ENCODE measurements around the gene ADAMTS16.

ADAMTS16 gene

DNA sequence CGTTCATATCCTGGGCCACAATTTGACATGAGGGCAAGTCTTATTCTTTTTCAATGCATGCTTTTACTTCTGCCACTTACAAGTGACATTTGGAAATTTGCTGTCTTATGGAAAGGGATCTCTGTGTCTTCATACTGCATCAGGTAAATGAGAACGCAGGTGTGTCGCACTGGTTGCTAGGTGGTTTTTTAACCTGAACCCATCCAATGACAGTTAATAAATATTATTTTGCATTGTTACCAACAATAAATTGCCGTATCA is 1.1 kb downstream of the ADAMTS16 start:
- DNase-seq, result no peak

- DNase-seq, result peak in 16 of 56 donors; percentile 9 to 77 (median 29)
Observed at GRCh38 chr5:5141625-5142525, 1.7 kb downstream of the ADAMTS16 start.

DNA sequence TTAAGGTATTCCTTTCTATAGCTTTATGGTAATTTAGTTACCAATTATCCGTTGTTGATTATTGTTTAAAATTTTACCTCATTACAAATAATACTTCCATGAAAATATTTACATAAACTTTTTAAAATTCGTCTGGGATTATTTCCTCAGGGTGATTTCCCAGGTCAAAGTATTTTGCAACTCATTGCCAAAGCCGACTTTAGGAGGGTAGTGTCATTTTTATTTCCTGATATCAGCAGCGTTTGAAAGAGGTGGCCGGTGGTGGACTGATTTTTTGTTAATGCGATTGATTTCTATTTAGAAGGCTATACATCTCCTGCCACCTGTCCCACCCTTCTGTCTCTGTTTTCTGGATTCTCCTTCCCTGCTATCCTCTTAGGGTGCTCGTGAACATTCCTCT is 4.3 kb downstream of the ADAMTS16 start:
- DNase-seq, result no peak

DNA sequence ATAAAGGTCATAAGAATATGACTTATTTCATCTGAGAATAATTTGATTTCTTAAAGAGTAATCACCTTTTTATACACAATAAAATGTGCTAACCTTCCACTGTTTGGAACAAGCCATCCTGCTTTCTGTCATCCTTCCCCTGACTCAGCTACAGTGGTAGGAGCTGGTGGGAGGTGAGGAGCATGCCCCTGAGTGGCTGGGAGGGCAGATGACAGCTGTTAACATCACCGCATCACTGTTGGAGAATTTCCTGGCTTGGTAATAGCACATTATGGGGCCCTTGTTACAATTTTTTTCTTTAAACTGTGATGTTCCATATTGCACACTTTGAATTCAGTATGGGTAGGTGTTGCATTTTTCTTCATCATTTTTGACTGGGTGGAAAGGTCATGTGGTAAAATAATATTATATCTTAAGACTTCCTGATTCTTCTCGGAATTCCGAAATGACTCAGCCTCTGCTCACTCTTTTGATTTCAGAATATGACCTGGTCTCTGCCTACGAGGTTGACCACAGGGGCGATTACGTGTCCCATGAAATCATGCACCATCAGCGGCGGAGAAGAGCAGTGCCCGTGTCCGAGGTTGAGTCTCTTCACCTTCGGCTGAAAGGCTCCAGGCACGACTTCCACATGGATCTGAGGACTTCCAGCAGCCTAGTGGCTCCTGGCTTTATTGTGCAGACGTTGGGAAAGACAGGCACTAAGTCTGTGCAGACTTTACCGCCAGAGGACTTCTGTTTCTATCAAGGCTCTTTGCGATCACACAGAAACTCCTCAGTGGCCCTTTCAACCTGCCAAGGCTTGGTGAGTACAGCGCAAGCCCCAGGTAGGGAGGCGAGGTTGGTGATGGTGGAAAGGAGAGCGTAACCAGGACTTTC is 5.8 kb downstream of the ADAMTS16 start:
- DNase-seq, result no peak

DNA sequence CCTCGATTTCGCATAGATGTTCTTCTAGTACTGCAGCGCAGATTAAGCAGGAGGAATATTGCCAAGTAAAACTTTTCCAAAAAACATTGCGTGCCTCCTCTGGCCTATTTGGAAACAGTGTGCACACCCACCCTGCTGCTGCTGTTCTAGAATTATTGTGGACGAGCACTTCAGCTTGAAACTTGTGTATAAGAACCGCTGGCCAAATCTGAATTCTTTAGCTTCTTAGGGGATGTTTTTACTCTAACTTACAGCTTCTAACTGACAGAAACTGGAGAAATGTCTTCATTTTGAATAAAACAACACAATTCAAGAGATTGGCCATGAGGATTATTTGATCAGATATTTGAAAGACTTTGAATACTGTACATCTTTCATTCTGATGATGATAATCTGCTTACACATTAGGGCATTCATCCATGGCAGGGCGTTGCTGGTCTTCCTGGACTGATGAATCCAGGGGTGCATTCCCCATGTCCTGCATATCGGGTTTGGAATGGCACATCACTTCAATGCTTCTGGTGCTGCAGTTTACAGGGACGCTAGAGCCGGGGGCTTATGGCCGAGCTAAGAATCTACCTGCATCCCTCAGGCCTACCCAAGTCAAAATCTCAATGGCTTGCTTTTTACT is 6.5 kb downstream of the ADAMTS16 start:
- no peak for DNase-seq

DNA sequence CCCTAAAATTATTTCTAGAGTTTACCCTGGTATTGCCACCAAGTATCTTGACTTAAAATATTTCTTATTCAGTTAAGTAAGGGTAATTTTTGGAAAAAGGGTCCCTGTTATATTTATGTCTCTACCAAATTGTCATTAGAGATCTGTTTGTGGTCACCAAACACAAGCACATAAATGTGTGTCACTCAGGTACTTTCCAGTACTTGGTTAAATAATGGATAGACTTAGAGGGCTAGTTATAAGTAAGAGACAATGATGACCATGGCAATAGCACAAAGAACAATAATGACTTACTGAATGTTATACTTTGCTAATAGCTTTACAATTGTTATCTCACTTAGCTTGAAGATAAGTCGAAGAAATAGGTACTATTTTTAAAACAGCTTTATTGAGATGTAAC is 9.0 kb downstream of the ADAMTS16 start:
- no peak for DNase-seq

DNA sequence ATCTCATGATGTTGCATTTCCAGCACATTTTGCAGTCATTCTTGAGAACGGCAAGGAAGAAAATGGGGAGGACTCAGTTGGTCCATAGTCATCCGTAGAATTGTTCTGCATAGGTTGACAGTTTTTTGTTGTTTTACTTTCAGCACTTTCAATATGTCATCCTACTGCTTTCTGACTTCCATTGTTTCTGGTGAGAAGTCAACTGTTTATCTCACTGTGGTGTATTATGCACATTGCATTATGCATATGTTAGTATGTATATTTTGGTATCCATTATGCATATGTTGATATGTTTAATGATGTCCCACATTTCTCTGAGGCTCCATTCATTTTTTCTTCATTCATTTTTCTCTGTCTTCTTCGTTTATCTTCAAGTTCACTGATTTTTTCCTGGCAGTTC is 10.5 kb downstream of the ADAMTS16 start:
- DNase-seq, result no peak

DNA sequence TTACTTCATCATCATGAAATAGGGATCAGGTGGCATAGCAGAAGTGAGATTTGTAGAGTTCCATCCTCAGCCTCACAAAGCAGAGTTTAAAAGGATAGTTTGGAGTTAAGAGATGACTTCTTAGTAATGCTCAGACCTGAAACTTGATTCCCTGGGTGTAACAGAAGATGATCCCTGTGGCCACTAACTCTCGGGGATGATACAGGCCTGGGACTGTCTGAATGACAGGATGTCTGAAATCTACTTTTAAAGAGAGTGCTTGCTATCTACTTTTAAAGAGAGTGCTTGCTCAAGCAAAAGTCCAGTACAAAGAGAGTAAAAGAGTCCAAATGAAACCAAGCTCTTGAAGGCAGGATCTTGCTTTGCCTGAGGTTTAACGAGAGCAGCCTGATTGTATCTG is 14.6 kb downstream of the ADAMTS16 start:
- no peak for DNase-seq

- no peak for DNase-seq
Observed at GRCh38 chr5:5155617-5156016, 15.5 kb downstream of the ADAMTS16 start.

DNA sequence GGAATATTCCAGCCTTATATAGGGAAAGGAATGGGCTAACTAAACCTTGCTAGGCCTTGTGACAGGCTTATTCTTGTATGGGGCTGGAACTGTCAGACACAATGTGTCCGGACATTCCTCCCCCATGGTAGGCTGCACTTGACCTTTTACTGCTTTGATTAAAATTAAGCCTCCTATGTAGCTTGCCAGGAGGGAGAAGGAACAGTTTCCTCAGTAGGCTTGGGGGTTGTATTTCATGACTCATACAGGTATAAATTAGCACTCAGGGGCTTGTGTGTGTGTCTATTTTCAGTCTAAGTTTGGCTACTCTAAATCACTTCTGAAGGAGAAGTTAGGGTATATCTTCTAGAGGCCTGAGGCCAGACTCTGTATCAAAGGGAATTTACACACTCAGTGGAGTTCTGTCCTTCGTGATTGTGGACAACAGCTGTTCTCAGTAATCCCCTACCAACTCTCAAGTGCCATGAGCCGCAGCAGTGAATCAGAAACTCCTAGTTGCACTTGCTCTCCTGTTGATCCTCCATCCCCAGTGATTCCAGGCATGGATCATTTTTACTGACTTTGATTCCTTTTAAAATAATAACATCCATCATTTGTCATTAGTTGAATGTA is 16.4 kb downstream of the ADAMTS16 start:
- no peak for DNase-seq

DNA sequence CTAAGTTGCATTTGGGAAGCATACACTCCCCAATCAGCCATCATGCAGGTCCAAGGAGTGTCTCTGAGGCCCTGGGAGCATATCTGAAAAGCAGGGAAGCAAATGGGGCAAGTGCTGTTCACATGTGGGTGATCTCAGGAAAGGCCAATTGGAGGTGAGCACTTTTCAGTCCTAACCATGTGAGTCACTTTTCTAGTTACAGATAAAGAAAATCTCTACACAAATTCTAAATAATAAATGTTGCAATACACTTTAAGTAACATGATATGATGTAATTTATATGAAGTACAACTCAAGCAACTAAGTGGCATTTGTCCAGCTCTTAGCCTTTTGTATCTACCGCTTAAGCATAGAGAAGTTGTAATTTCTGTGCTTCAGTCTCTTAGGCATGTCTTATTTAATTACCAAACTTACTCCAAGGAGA is 18.4 kb downstream of the ADAMTS16 start:
- no peak for DNase-seq

GRCh38 chr5:5159282-5160103 is 19.4 kb downstream of the ADAMTS16 start:
- DNase-seq, result no peak

DNA sequence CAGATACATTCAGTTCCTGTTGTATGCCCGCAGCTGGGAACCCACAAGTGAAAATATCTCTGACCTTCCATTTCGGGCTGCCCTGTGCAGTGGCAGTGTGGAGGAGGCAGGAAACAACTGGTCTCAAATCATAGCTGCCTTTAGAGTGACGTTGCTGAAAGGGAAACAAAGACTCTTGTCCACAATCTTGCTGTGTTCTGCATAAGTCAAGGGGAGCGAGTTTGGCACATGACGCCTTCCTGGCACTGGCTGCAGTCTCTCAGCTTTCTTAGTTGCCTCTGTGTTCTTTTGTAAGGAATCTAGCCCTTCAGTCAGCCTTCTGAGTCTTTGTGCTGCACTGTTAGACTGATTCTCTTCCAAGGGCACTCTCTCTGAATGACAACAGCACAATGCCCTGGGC is 24.0 kb downstream of the ADAMTS16 start:
- peak in 1 of 56 donors; percentile 10 for DNase-seq

- DNase-seq, result no peak
Observed at GRCh38 chr5:5165541-5166002, 25.4 kb downstream of the ADAMTS16 start.

DNA sequence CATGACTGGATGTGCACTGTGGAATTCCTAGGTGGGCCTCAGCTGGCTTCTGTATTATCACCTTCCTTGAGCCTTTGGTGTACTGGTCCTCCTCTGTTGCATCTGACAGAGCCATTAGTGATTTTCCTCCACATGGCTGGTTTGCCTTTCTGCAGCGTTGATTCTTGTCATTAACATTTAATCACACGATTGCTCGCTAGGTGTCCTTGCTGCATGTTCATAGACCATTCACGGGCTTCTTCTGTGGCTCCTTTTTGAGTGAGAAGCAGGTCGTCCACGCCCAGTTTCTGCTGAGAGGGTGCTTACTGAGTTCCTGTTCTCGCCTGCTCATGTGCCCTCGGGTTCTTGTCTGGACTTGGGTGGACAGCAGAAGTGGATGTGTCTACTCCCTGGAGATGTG is 29.3 kb downstream of the ADAMTS16 start:
- DNase-seq, result no peak

GRCh38 chr5:5178136-5178535 is 38.0 kb downstream of the ADAMTS16 start:
- no peak for DNase-seq

DNA sequence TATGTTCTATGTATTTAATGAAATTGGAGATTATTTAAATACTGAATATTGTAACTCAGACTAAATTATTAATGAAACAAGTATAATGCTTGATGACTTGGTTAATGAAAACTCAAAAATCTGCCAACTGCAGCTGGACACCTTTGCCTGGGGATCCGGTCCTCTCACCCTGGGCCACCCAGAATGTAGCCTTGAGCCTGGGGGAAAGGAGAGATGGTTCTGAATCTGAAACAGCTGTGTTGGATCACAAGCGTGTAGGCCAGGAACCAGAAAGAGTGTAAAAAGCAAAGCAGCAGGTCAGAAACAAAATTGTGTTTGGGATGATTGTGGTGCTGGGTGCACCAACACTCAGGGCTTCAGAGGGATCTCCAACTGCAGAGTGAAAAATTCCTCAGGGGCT is 38.5 kb downstream of the ADAMTS16 start:
- DNase-seq, result no peak

DNA sequence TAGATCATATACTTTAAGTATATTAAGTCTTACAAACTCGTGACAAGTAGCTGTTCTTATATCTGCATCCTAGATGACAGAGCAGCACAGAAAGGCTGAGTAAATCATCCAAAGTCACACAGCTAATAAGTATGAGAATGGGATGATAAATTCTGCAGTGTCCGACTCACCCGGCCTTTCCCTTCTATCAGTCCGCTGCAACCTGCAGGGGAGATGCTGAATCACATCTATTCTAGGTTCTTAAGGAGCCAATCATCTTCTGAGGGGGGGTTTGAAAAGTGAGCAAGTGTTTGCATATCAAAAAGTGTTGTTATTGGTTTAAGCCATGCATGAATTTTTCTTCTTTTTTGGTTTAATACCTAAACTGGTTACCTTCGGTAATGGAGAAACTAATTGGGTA is 38.9 kb downstream of the ADAMTS16 start:
- DNase-seq, result no peak

GRCh38 chr5:5179597-5179996 is 39.5 kb downstream of the ADAMTS16 start:
- no peak for DNase-seq

DNA sequence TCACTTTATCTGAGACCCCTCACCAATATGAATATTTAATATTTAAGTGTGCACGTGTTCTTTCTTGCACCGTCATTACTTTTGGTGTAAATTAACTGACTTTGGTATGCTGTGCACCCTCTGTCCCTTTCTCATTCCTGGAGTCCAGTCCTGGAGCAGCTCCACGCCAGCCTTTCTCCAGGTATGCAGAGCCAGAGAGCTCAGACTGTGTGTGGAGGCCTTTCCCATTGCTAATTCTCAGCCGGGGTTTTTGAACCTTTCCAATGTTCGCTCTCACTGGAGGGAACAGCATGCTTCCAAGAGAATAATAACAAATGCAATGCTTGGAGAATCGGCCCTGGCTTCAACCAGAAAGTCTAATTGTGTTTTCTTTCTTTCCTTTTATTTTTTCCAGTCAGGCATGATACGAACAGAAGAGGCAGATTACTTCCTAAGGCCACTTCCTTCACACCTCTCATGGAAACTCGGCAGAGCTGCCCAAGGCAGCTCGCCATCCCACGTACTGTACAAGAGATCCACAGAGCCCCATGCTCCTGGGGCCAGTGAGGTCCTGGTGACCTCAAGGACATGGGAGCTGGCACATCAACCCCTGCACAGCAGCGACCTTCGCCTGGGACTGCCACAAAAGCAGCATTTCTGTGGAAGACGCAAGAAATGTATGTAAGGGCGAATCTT is 41.7 kb downstream of the ADAMTS16 start:
- peak in 1 of 56 donors; percentile 9 for DNase-seq

Measured in nucleus accumbens (tissue), 56 donors.